Heart left ventricle (tissue), 13 donors: Measurements from ENCODE around the gene OR8B12.

Experiments
- CTCF ChIP-seq, 12 donors: fragments of 200-600 bp; sonication (generic) in 4 of 12; IDR thresholded peaks; one replicate each; pipeline versions ENCODE4 v1.5.0 to v1.8.0; 2018 to 2022; ENCODE audit warnings: antibody characterized with exemption in 12 of 12, mild to moderate bottlenecking in 5 of 12
- POLR2A ChIP-seq, 2 donors: fragments of 450-650 bp; IDR thresholded peaks; one replicate each; pipeline ENCODE4 v1.6.1; 2017; ENCODE audit warnings: antibody characterized with exemption in 2 of 2, mild to moderate bottlenecking in 2 of 2, moderate library complexity in 2 of 2
- donor health status: ischemic (EF 13 %, LVEDD 7.1; RV severe dilation, severe dysfunction).
- donor health status: DM: no; HTN: yes; CAD: no.
- donor health status: DM: no; HTN: no; CAD: no.
- donor health status: ischemic (EF 25% LVEDD 6.9; RV normal size, moderate dysfunction).
- donor health status: ischemic (EF 25% LVEDD 5.7; RV mildly dilated, moderate dysfunction).
- donor health status: ischemic (EF 35%, LVEDD 5.7; RV mildly dilated, moderate dysfunction).
- donor health status: nonischemic (EF 11% LVEDD 7.7; RV severe dilation, severe dysfunction).
- donor health status: DM: yes; HTN: yes; CAD: no.
- donor health status: PGD.
- donor health status: ischemic (EF 29% LVEDD 5.4; RV normal size, mild dysfunction).
- donor health status: nonischemic (EF 23%, LVEDD 6.1; RV moderate dilation, normal function).

GRCh38 chr11:124543145-124543544 is 309 bp downstream of the OR8B12 start:
- TF ChIP-seq CTCF (IDR thresholded peaks at IDR 0.05), result no peak
- no peak for TF ChIP-seq POLR2A (IDR thresholded peaks at IDR 0.05)
